Stimulated activated CD4-positive, alpha-beta T cell treated with anti-CD3 and anti-CD28 coated beads, Interleukin-12 subunit alpha, Interleukin-12 subunit beta, amount 100 ng/mL, for 4 hours (primary cell): Measurements from ENCODE around the gene STAT4.

ENCODE experiments used
- DNase-seq: peaks from one replicate; pipeline ENCODE4 v3.0.0-alpha.2; 2020

The STAT4 gene

GRCh38 chr2:191081411-191082155 lies 69.2 kb downstream of the STAT4 start:
- no peak for DNase-seq

- DNase-seq = no peak
Measured at GRCh38 chr2:191078165-191078867, 72.5 kb downstream of the STAT4 start.

GRCh38 chr2:191070276-191070675 lies 80.5 kb downstream of the STAT4 start:
- DNase-seq = no peak

GRCh38 chr2:191069606-191070005 lies 81.2 kb downstream of the STAT4 start:
- no peak for DNase-seq

GRCh38 chr2:191066919-191067233 lies 83.9 kb downstream of the STAT4 start:
- no peak for DNase-seq

- no peak for DNase-seq
Measured at GRCh38 chr2:191066197-191066918, 84.4 kb downstream of the STAT4 start.

- DNase-seq = no peak
Measured at GRCh38 chr2:191065785-191066184, 85.0 kb downstream of the STAT4 start.

- DNase-seq = no peak
Measured at GRCh38 chr2:191064590-191064989, 86.2 kb downstream of the STAT4 start.

- DNase-seq = no peak
Measured at GRCh38 chr2:191063584-191063983, 87.2 kb downstream of the STAT4 start.

- DNase-seq = no peak
Measured at GRCh38 chr2:191061381-191061980, 89.3 kb downstream of the STAT4 start.

GRCh38 chr2:191059308-191059707 lies 91.5 kb downstream of the STAT4 start:
- no peak for DNase-seq

- DNase-seq = no peak
Measured at GRCh38 chr2:191056228-191056627, 94.6 kb downstream of the STAT4 start.

GRCh38 chr2:191053256-191053655 lies 97.5 kb downstream of the STAT4 start:
- no peak for DNase-seq

- DNase-seq = no peak
Measured at GRCh38 chr2:191051825-191052778, 98.7 kb downstream of the STAT4 start.

GRCh38 chr2:191051177-191051576 lies 99.6 kb downstream of the STAT4 start:
- DNase-seq = no peak

GRCh38 chr2:191050640-191050987 lies 100.2 kb downstream of the STAT4 start:
- DNase-seq = no peak

GRCh38 chr2:191049728-191050639 lies 100.8 kb downstream of the STAT4 start:
- DNase-seq = no peak

GRCh38 chr2:191048073-191048472 lies 102.7 kb downstream of the STAT4 start:
- no peak for DNase-seq

- DNase-seq = no peak
Measured at GRCh38 chr2:191045141-191045540, 105.7 kb downstream of the STAT4 start.

GRCh38 chr2:191043438-191043837 lies 107.4 kb downstream of the STAT4 start:
- DNase-seq = no peak

GRCh38 chr2:191041418-191042161 lies 109.2 kb downstream of the STAT4 start:
- no peak for DNase-seq
